KOPT-K1 (cell line): ENCODE results near the gene ITSN1.
"Not testable (repeated sequence)": the region's sequence is repeated elsewhere in the genome, so short reads cannot be mapped to it uniquely, and the experiment has no call there.

ENCODE experiments used
- H3K27ac ChIP-seq: fragments of 200-600 bp; sonication (generic); 2 replicates; pipeline ENCODE4 v1.5.1; 2016; ENCODE audit warnings: antibody characterized with exemption, mild to moderate bottlenecking, low read depth, low read length; ENCODE audit not compliant: poor library complexity, severe bottlenecking
- H3K36me3 ChIP-seq: fragments of 200-600 bp; sonication (generic); 2 replicates; pipeline ENCODE4 v1.5.1; 2017; ENCODE audit warnings: antibody characterized with exemption, mild to moderate bottlenecking, low read length, moderate library complexity; ENCODE audit not compliant: insufficient read depth
- H3K9me3 ChIP-seq: fragments of 200-600 bp; sonication (generic); 2 replicates; pipeline ENCODE4 v1.5.1; 2017; ENCODE audit warnings: antibody characterized with exemption, low read length, mild to moderate bottlenecking; ENCODE audit not compliant: insufficient read depth, poor library complexity, severe bottlenecking

ITSN1 gene

GRCh38 chr21:33642027-33642895, at the start of gene ITSN1:
ITSN1 (plus strand) TSS chr21:33642501; CDS start chr21:33718829, 76,328 bp downstream.
- no peaks in the 10 kb centered on the region for H3K36me3 ChIP-seq
- peak within 1 kb of the TSS; percentile 78 for H3K27ac ChIP-seq
- no peaks in the 10 kb centered on the region for H3K9me3 ChIP-seq

- H3K36me3 ChIP-seq = peaks cover 83% of the 10 kb centered on the region
- no peak overlapping the region for H3K27ac ChIP-seq
- H3K9me3 ChIP-seq = no peaks in the 10 kb centered on the region
Observed at GRCh38 chr21:33598051-33598450, 44.2 kb upstream of the ITSN1 start.

GRCh38 chr21:33608559-33608958, 33.7 kb upstream of the ITSN1 start:
- peaks cover 46% of the 10 kb centered on the region for H3K36me3 ChIP-seq
- no peak overlapping the region for H3K27ac ChIP-seq
- no peaks in the 10 kb centered on the region for H3K9me3 ChIP-seq

GRCh38 chr21:33611006-33611744, 31.1 kb upstream of the ITSN1 start:
- H3K9me3 ChIP-seq = no peaks in the 10 kb centered on the region
- peaks cover 63% of the 10 kb centered on the region for H3K36me3 ChIP-seq
- no peak overlapping the region for H3K27ac ChIP-seq

GRCh38 chr21:33617565-33617964, 24.7 kb upstream of the ITSN1 start:
- peaks cover 53% of the 10 kb centered on the region for H3K36me3 ChIP-seq
- not testable (repeated sequence) for H3K9me3 ChIP-seq

GRCh38 chr21:33618407-33618806, 23.9 kb upstream of the ITSN1 start:
- Histone ChIP-seq H3K9me3 (no peaks in the 10 kb centered on the region), H3K36me3 (peaks cover 52% of the 10 kb centered on the region), H3K27ac (no peak overlapping the region)

More at GRCh38 chr21:33617565-33617964, 24.7 kb upstream of the ITSN1 start:
- not testable (repeated sequence) for H3K27ac ChIP-seq

- no peak overlapping the region for H3K27ac ChIP-seq
- H3K36me3 ChIP-seq = peaks cover 48% of the 10 kb centered on the region
- no peaks in the 10 kb centered on the region for H3K9me3 ChIP-seq
Observed at GRCh38 chr21:33619726-33620125, 22.6 kb upstream of the ITSN1 start.

- Histone ChIP-seq H3K9me3 (no peaks in the 10 kb centered on the region), H3K27ac (no peak overlapping the region), H3K36me3 (peaks cover 39% of the 10 kb centered on the region)
Observed at GRCh38 chr21:33622253-33622652, 20.0 kb upstream of the ITSN1 start.

GRCh38 chr21:33626151-33626550, 16.1 kb upstream of the ITSN1 start:
- H3K36me3 ChIP-seq = peaks cover 58% of the 10 kb centered on the region
- H3K27ac ChIP-seq, H3K9me3 ChIP-seq: not testable (repeated sequence)

- H3K36me3 ChIP-seq = peaks cover 29% of the 10 kb centered on the region
- H3K9me3 ChIP-seq = no peaks in the 10 kb centered on the region
Observed at GRCh38 chr21:33634254-33634653, 8.0 kb upstream of the ITSN1 start.

GRCh38 chr21:33640697-33641351, 1.5 kb upstream of the ITSN1 start:
- peak overlapping the region; percentile 78 for H3K27ac ChIP-seq

More at GRCh38 chr21:33634254-33634653, 8.0 kb upstream of the ITSN1 start:
- H3K27ac ChIP-seq = no peak overlapping the region

GRCh38 chr21:33641352-33642026, 812 bp upstream of the ITSN1 start, which contains the start of gene CRYZL1:
CRYZL1 (minus strand) TSS chr21:33641741; CDS start chr21:33631551, 10,190 bp downstream.
- Histone ChIP-seq H3K36me3 (0 out of 2 replicates have a peak, but pooled peaks cover 6% of the 10 kb centered on the region), H3K27ac (peak within 1 kb of the TSS; percentile 78), H3K9me3 (no peaks in the 10 kb centered on the region)

More at GRCh38 chr21:33640697-33641351, 1.5 kb upstream of the ITSN1 start:
- Histone ChIP-seq H3K9me3 (no peaks in the 10 kb centered on the region), H3K36me3 (0 out of 2 replicates have a peak, but pooled peaks cover 6% of the 10 kb centered on the region)

GRCh38 chr21:33642896-33643657, 776 bp downstream of the ITSN1 start:
- Histone ChIP-seq H3K27ac (peak overlapping the region; percentile 45), H3K36me3 (no peaks in the 10 kb centered on the region), H3K9me3 (no peaks in the 10 kb centered on the region)
